Measurements from ENCODE around the gene FLCN.
A peak's percentile ranks its signal among the peaks of the same experiment; 100 is the strongest.
"Not testable (repeated sequence)": the region's sequence is repeated elsewhere in the genome, so short reads cannot be mapped to it uniquely, and the experiment has no call there.

FLCN gene

DNA sequence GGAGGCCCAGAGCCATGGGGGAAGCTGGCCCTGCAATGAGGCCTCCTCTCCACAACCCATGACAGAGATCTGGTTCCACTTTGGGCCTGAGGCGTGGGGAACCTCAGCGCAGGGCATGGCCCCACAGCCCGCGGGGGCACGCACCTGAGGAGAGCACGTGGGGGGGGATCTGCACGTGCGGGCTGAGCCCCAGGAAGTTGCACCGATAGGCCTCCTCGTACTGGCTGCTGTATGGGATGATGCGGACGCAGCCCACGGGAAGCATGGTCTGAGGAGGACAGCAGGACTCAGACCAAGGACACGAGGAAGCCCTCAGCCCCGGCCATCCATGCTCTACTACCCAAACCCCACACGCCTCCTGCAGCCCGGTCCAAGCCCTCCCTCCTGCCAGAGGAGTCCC lies 20.7 kb downstream of the FLCN start:
- H3K27ac ChIP-seq: no peak overlapping the region
- H3K4me3 ChIP-seq: no peak overlapping the region

- Histone ChIP-seq H3K27ac (no peak overlapping the region), H3K4me3 (no peak overlapping the region)
Measured at GRCh38 chr17:17215575-17215974, 21.4 kb downstream of the FLCN start.

GRCh38 chr17:17214646-17215436 lies 22.1 kb downstream of the FLCN start:
- no peak overlapping the region for H3K27ac ChIP-seq
- no peak overlapping the region for H3K4me3 ChIP-seq

- H3K27ac ChIP-seq: no peak overlapping the region
Measured at GRCh38 chr17:17213775-17214174, 23.2 kb downstream of the FLCN start.

DNA sequence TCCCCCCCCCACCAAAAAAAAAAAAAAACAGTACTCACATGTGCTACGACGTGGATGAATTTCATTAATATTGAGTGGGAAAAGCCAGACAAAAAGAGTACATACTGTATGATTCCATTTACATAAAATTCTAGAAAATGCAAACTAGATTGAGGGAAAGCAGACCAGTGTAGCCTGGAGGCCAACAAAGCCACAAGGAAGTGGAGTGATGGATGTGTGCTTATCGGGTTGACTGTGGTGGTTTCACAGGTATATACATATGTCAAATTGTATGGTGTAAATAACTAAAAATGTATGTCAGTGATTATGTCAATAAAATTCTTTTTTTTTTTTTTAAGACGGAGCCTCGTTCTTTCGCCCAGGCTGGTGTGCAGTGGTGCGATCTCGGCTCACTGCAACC lies 29.0 kb downstream of the FLCN start:
- H3K4me3 ChIP-seq: no peak overlapping the region
- H3K27ac ChIP-seq: no peak overlapping the region

More at GRCh38 chr17:17213775-17214174, 23.2 kb downstream of the FLCN start:
- H3K4me3 ChIP-seq: no peak overlapping the region

DNA sequence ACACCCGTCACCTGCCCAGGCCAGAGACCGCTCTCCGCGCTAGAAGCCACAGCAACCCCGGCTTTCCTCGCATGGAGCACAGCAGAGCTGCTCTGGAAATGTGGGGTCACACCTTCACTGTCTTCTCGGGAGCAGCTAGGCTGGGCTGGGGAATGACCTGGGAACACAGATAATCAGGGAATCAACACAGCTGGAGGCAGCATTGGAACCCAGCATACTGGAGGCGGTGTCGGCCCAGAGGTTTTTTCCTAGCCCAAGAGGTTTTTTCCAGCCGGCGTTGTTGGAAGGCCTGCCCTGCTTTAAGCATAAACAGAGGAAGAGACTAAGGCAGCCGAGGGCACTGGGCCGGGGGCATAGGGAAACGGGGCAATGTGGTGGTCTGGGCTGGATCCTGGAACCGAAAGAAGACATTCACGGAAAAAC lies 30.0 kb downstream of the FLCN start:
- Histone ChIP-seq H3K27ac (peak overlapping the region in 11 of 21 experiments; percentile 16 to 85 (median 78)), H3K4me3 (no peak overlapping the region)

GRCh38 chr17:17206124-17206912 lies 30.6 kb downstream of the FLCN start, which contains the start of gene PLD6:
PLD6 (minus strand) TSS chr17:17206333; CDS start chr17:17206286, 47 bp downstream.
- Histone ChIP-seq H3K27ac (peak within 1 kb of the TSS in 19 of 21 experiments; percentile 26 to 85 (median 69)), H3K4me3 (peak within 1 kb of the TSS; percentile 20 to 62 (median 50))

DNA sequence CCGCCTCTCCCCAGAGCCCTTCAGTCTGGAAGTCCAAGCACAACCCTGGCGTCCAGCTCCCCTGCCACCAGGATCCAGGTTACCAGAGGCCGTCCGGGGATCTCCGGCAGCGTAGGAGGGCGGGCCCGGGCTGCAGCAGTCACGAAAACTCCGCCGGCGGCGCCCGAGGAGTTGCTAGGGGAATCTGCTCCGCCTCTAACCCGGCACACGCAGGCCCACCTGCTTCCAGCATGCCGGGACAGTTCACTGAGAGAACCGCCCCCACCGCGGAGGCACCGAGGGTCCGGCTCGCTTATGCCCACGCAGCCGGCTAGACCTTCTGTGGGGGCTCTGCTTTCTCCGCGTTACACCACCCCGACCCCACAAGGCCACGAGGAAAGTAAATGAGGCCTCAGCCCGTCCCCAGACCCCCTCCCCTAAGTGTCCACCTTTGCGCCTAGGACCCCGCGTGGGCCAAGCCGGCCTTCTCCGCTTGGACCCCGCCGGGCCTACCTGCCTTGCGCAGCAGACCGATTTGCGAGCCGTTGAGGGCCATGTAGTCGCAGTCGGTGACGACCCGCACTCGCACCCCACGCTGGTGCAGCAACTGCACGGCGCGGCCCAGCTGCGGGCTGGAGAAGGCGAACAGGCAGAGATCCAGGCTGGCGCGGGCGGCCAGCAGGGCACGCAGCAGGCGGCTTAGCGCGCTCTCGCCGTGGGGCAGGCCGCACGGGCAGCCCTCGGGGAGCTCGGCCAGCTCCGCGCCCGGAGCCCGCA lies 31.4 kb downstream of the FLCN start:
- H3K4me3 ChIP-seq: peak overlapping the region; percentile 20 to 62 (median 50)
- peak overlapping the region in 19 of 21 experiments; percentile 26 to 85 (median 69) for H3K27ac ChIP-seq

GRCh38 chr17:17204635-17205231 lies 32.2 kb downstream of the FLCN start:
- Histone ChIP-seq H3K4me3 (peak overlapping the region; percentile 20 to 62 (median 50)), H3K27ac (peak overlapping the region in 10 of 21 experiments; percentile 26 to 85 (median 79))

DNA sequence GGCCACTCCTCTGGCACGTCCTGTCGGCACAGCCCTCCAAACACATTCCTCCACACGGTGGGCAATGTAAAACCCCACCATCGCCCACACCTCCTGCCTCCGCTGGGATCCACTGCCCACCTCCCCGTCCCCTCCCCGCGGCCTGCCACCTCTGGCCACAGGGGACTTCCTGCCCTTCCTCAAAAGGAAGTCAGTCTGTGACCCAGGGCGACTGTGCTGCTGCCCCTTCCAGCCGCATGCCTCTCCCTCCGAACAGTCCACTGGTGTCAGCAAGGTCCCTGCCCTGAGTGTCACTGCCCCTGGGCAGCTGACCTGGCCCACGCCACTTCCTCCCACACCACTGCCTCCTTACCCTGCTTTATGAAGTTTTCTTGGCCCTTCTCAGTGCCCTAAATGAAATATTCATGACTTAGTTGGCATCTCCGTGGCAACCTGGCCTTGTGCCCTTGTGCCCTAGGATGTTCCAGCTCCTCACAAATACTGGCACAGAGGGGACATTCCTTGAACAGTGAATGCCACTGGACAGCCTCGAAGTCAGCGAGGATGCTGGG lies 32.9 kb downstream of the FLCN start:
- Histone ChIP-seq H3K27ac (peak overlapping the region in 2 of 21 experiments; percentile 3 to 47), H3K4me3 (no peak overlapping the region)

GRCh38 chr17:17203173-17203730 lies 33.7 kb downstream of the FLCN start:
- H3K4me3 ChIP-seq: no peak overlapping the region
- no peak overlapping the region for H3K27ac ChIP-seq

GRCh38 chr17:17201907-17202306 lies 35.1 kb downstream of the FLCN start:
- H3K27ac ChIP-seq: no peak overlapping the region
- no peak overlapping the region for H3K4me3 ChIP-seq

- Histone ChIP-seq H3K27ac (no peak overlapping the region), H3K4me3 (no peak overlapping the region)
Measured at GRCh38 chr17:17201271-17201670, 35.7 kb downstream of the FLCN start.

DNA sequence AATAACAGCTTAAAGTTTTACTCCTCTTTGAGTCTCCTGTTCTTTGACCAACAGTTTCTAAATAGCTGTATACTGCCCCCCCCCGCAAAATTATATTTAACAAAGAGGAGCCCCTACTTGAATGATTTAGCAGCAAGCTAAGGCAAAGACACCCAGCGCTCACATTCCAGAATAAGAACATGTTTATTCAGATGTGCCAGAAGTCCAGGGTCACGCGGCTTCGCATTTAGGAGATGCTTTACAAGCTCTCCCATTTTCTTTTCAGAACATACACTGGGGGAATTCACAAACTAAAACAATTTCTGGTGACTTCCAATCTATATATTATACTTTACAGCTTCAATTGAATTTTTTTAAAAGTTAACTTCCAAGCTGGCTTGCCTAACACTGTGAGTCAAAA lies 36.1 kb downstream of the FLCN start:
- Histone ChIP-seq H3K4me3 (no peak overlapping the region), H3K27ac (no peak overlapping the region)

DNA sequence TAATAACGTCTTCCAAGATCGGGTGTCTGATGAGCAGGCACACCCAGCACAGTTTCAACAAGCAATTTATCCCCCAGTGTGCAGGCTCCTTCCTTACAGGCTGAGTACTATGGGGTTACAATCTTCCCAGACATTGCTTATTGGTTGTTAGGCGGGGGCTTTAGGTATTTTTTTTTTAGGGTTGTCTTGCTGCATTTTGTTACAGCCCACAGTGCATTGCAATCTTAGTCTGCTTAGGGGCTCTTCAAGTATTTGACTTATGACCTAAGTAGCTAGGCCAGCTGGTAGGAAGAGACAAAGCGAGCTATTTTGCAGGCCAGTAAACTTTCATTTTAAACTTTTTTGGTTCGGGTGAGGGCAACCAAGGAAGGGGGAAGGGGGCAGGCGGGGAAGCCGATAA lies 36.7 kb downstream of the FLCN start:
- H3K4me3 ChIP-seq: no peak overlapping the region
- H3K27ac ChIP-seq: no peak overlapping the region

DNA sequence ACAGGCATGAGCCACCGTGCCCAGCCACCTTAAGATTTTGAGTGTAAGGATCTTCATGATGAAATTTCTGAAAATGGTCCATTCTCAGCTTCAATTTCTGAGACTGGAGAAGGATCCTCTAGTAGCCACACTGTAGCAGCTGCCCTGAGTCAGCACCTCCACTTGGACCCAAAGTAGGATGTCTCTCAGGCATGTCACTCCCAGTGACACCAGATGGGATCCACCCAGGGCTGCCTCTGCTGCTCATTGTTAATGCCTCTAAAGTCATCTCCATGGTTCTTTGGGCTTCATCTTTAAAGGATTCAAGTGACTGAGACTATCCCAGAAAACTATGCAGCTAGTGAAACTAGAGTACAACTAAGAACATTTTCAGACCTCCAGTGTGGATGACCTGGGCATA lies 38.7 kb downstream of the FLCN start:
- Histone ChIP-seq H3K27ac (no peak overlapping the region), H3K4me3 (no peak overlapping the region)

DNA sequence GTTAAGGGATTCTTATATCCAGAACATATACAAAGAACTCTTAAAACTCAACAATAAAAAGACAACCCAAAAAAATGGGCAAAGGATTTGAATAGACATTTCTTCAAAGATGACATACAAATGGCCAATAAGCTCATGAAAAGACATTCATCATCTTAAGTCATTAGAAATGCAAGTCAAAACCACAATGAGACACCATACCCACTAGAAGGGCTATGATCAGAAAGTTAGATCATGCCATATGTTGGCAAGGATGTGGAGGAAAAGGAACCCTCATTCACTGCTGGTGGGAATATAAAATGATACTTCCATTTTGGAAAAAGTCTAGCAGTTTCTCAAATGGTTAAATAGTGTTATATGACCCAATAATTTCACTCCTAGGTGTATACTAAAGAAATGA lies 40.2 kb downstream of the FLCN start:
- Histone ChIP-seq H3K4me3 (no peak overlapping the region), H3K27ac (no peak overlapping the region)

- not testable (repeated sequence) for H3K27ac ChIP-seq, H3K4me3 ChIP-seq
Measured at GRCh38 chr17:17195466-17195865, 41.5 kb downstream of the FLCN start.

DNA sequence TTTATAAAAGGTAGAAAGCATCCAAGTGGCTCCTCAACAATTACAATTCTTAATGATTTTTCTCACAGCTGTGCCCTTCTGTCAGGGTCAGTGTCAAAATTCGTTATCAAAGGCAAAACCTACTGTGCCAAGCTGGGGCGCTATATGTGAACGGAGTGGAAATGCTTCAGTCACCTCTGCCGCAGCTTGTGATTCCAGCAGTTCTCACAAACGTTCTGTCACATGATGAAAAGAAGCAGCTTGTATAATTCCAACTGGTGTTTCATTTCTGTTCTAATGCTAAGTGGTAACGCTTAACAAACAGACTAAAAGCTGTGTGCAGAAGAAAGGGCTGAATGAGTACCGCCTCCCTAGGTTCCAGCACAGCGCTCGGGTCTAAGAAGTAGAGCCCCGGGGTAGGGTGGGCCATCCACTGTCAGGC lies 45.0 kb downstream of the FLCN start:
- Histone ChIP-seq H3K27ac (peak overlapping the region in 1 of 21 experiments; percentile 24), H3K4me3 (no peak overlapping the region)
